HG03025 (cell line): ENCODE results near the gene FIP1L1.
"Not testable (repeated sequence)": the region's sequence is repeated elsewhere in the genome, so short reads cannot be mapped to it uniquely, and the experiment has no call there.

Experiments
- ATAC-seq: cut with Tn5 transposase; IDR thresholded peaks from one replicate; pipeline ENCODE4 v1.9.1; 2021; ENCODE audit warnings: mild to moderate bottlenecking, moderate library complexity; ENCODE audit not compliant: unreplicated experiment, low FRiP score

The FIP1L1 gene

GRCh38 chr4:53465891-53466290 lies 88.5 kb downstream of the FIP1L1 start:
- no peak for ATAC-seq

GRCh38 chr4:53466576-53466975 lies 89.1 kb downstream of the FIP1L1 start:
- not testable (repeated sequence) for ATAC-seq

GRCh38 chr4:53476232-53477037 lies 99.0 kb downstream of the FIP1L1 start:
- no peak for ATAC-seq

DNA sequence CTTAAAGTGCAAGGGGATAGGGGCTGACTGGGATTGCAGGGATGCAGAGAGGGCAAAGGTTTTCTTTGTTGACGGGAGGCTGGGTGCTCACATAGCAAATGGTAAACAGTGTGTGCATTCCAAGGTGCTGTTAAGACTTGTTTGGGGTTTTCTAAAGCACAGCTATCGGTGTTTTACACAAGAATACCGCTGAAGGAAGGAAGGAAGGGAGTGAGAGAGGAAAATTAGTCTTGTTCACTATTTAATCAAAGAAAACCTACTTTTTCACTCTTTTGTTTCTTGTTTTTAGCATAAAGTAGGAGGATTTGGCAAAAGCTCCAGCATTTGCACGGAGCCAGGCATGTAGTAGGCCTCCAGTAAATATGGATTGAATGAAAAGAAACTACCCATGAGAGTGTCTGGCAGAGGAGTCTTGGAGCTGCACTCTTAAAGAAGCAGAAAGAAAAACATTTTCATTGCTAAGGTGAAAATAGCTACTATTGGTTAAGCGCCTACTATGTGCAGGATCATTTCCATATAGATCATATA lies 99.7 kb downstream of the FIP1L1 start:
- no peak for ATAC-seq

- ATAC-seq = no peak
Observed at GRCh38 chr4:53477636-53478035, 100.2 kb downstream of the FIP1L1 start.

GRCh38 chr4:53478671-53479456 lies 101.4 kb downstream of the FIP1L1 start:
- ATAC-seq = no peak

GRCh38 chr4:53479736-53480525 lies 102.5 kb downstream of the FIP1L1 start:
- ATAC-seq = no peak

DNA sequence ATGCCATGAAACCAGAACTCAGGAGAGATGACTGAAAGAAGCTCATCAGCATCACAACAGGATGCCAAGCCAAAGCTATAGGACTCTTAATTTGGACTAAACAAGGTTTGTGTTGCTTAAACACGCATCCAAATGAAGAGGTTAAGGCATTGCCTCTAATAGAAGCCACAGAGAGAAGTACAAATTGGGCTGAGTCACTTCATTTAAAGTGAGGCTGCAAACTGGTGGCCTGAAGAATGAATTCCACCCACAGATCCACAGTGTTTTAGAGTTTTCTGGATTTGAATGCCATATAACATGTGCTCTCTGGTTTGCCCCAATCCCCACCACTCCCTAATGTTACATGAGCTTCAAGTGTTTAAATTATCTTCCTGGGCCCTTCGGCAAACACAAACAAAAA lies 103.5 kb downstream of the FIP1L1 start:
- ATAC-seq = no peak

DNA sequence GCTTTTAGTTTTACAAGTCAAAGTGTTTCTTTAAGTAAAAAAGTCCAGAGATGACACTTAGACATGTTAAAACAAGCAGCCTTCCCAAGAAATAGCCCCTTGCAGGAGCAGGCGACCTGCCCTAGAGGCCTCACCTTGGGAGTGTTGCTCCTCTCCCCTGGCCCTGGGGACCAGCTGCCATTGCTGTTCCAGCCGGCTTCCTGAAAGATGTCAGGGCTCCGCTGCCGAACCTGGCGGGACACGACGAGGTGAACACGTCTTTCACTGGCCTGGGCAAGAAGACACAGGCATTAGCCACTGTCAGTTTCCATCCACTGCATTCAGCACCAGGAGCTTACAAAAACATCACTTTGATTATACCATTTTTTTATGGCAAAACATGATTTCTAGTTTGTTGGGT lies 104.1 kb downstream of the FIP1L1 start:
- ATAC-seq = no peak

- ATAC-seq = no peak
Observed at GRCh38 chr4:53483250-53483649, 105.8 kb downstream of the FIP1L1 start.

DNA sequence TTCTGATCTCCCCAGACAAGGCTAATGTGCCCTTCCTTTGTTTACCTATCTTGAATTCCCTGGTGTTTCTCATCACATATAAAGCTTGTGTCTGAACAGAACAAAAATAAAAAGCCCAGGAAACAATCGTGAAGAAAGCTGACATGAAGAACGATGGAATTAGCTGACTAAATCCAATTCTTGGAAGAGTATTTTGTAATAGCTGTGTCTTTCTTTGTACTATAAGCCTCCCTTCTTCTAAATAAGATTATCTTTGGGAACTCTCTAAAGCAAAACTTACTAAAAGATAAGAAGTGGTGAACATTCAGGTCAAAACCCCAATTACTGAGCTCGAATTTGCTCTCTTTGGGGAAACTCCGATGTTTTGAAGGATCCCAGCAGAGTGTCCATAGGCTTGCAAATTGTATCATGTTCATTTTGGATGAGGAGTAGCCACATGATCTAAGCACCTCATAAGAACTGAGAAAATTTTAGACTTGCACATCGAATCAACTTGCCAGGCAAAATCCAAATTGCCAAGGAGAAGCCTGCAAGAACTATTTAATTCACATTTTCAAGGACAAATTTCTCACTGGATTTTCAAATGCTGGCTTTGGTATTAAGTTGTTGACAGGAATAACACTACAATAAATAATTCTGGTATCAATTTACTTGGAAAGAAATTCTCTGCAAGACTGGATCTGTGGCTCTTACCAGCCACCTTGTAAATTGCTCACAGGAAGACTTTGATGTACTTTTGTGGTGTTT lies 107.6 kb downstream of the FIP1L1 start:
- ATAC-seq = no peak

- ATAC-seq = no peak
Observed at GRCh38 chr4:53485658-53486040, 108.2 kb downstream of the FIP1L1 start.

GRCh38 chr4:53487766-53488165 lies 110.3 kb downstream of the FIP1L1 start:
- no peak for ATAC-seq

DNA sequence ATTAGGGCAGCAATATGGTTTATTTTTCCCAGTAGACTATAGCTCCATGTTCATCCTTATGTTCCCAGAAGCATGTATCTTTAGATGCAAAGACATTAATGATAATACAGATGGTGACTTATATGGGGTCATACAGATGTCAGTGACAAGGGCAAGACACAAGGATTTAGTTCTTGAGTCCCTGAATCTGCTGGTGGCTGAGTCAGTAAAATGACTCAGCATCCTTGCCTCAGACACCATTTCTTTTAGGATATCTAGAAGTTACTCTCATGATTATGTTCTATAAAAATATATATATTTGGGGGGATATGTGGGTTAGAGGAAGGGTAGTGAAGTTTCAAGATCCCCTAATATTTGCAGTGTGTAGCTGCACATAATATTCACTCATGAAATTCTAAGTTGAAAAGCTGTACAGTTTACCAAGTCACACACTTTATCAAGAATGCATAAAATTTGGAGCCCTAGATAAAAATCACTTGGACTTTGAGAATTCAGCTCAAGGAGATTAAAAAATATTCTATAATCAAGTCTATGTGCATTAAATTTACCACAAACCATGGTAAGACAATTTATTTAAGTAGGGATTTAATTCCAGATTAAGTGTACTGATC lies 111.9 kb downstream of the FIP1L1 start:
- ATAC-seq = no peak

- no peak for ATAC-seq
Observed at GRCh38 chr4:53490161-53490956, 112.9 kb downstream of the FIP1L1 start.

DNA sequence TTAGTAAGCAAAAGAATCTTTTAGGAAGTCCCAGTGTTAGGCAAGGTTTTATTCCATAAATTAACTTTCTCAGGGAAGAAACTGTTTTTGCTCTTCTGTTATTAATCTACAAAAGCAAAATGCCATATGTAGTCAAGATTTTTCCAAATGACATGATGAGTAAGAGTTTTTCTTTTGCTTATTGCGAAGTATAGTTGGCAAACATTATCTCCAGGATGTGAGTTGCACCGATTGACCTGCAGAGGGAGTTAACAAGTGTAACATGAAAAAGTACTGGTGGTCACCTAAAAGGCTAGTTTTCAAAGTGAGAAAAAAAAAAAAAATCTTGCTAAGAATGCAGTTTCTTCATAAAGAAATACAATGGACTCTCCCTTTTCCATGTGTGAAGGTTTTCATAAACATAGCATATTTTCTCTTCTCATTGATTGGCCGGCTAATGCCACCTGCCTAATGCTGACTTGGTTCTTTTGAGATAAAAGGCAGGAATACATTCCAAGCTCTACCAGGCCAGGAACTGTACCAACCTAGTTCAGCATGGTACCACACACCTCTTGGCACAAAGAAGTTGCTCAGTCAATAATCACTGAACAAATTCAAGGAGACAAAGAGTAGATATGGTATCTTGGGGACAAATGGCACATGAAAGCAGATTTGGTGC lies 113.7 kb downstream of the FIP1L1 start:
- no peak for ATAC-seq

GRCh38 chr4:53494851-53495250 lies 117.4 kb downstream of the FIP1L1 start:
- ATAC-seq = no peak

DNA sequence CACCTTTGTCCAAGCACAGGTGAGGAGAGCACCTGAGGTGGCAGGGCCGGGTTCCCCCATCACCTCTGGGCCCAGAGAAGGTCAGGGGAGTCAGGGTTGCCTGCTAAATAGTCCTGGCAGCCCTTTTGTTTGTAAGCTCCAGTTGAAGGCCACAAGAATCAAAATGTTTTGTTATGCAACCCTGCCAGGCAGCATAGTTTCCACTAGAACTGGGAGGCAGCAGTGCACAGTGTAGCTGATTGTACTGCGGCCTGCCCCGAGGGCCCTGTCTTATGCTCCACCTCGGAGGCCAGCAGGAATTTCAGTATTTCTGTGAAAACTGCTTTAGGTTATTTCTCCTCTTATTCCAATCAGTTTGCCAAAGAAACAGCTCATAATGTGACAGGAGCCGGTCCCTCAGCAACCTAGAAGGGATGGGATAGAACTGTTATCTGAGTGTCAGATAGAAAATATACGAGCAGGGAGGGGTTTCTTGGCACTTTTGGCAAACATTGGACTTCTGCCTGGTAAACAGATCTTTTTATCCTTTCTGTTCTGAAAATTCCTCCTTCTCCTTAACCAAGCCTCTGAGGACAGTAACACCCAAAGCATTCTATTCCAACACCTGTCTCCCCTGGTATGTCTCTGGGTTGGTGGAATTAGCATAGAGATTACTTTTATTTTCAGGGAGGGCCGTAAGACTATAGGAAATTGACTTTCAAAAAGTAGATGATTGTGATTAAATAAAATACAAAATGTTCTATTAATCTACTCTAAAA lies 120.2 kb downstream of the FIP1L1 start:
- ATAC-seq = no peak
